ENCODE measurements around the gene POU5F1. TPM values are rescaled to one million over a fixed set of nuclear protein-coding genes. Genes with fewer than 3 reads are reported as not detected.

Gene POU5F1
- total RNA-seq, 1 experiment from 2014 or later = 1.1 TPM

DNA sequence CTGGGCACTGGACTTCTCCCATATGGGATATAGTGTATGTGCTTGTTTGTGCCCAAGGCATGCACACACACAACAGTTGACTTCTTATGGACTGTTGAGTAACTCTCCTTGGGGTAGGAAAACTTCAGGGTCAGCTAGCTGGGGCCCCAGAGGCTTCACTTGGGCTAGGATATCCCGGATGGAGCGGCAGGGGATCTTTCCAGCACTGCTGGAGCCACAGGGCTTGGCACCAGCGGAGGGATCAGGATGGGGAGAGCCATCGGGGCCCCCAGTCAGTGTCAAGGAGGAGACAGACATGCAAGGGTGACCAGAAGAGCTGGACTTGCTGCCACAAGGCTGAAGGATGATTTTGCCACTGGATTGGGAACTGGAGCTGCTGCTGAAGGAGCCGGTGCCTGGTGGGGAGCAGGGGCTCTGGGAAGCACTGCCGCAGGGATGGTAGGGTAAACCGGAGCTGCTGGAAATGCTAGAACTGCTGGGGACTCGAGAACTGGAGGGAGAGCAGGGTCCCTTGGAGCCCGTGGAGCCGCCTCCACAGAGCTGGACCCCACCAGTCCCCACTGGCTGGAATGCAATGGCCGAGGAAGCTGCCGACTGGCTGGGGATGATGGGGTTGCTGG is 54.4 kb downstream of the POU5F1 start:
- POLR2A ChIA-PET = no interaction called here
- H3K36me3 ChIP-seq (ENCODE audit: control insufficient read depth, insufficient read depth, low read length) = no peaks in the 10 kb centered on the region
- no peak overlapping the region for H3K27ac ChIP-seq (ENCODE audit: low read length)
- TF ChIP-seq, protein P1, sequence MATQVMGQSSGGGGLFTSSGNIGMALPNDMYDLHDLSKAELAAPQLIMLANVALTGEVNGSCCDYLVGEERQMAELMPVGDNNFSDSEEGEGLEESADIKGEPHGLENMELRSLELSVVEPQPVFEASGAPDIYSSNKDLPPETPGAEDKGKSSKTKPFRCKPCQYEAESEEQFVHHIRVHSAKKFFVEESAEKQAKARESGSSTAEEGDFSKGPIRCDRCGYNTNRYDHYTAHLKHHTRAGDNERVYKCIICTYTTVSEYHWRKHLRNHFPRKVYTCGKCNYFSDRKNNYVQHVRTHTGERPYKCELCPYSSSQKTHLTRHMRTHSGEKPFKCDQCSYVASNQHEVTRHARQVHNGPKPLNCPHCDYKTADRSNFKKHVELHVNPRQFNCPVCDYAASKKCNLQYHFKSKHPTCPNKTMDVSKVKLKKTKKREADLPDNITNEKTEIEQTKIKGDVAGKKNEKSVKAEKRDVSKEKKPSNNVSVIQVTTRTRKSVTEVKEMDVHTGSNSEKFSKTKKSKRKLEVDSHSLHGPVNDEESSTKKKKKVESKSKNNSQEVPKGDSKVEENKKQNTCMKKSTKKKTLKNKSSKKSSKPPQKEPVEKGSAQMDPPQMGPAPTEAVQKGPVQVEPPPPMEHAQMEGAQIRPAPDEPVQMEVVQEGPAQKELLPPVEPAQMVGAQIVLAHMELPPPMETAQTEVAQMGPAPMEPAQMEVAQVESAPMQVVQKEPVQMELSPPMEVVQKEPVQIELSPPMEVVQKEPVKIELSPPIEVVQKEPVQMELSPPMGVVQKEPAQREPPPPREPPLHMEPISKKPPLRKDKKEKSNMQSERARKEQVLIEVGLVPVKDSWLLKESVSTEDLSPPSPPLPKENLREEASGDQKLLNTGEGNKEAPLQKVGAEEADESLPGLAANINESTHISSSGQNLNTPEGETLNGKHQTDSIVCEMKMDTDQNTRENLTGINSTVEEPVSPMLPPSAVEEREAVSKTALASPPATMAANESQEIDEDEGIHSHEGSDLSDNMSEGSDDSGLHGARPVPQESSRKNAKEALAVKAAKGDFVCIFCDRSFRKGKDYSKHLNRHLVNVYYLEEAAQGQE (IDR thresholded peaks at IDR 0.05; ENCODE audit: insufficient read depth in 1 of 2, low read depth in 2 of 2, low read length in 1 of 2) = no peak
- TF ChIP-seq, protein P2, sequence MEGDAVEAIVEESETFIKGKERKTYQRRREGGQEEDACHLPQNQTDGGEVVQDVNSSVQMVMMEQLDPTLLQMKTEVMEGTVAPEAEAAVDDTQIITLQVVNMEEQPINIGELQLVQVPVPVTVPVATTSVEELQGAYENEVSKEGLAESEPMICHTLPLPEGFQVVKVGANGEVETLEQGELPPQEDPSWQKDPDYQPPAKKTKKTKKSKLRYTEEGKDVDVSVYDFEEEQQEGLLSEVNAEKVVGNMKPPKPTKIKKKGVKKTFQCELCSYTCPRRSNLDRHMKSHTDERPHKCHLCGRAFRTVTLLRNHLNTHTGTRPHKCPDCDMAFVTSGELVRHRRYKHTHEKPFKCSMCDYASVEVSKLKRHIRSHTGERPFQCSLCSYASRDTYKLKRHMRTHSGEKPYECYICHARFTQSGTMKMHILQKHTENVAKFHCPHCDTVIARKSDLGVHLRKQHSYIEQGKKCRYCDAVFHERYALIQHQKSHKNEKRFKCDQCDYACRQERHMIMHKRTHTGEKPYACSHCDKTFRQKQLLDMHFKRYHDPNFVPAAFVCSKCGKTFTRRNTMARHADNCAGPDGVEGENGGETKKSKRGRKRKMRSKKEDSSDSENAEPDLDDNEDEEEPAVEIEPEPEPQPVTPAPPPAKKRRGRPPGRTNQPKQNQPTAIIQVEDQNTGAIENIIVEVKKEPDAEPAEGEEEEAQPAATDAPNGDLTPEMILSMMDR (IDR thresholded peaks at IDR 0.05) = no peak
- TF ChIP-seq POLR2AphosphoS5 (IDR thresholded peaks at IDR 0.05; ENCODE audit: low read depth, low read length) (no peak), TCF7L2 (IDR thresholded peaks at IDR 0.05; ENCODE audit: low read depth, low read length) (no peak), SIN3A (IDR thresholded peaks at IDR 0.05; ENCODE audit: borderline replicate concordance, insufficient read depth, low read depth, low read length) (no peak)
- no peaks in the 10 kb centered on the region for H3K9me3 ChIP-seq (ENCODE audit: control insufficient read depth, insufficient read depth, low read depth, low read length)
- H3K27me3 ChIP-seq (ENCODE audit: control insufficient read depth, insufficient read depth, low read length) = no peaks in the 10 kb centered on the region
- peaks cover 19% of the 10 kb centered on the region for H3K4me1 ChIP-seq (ENCODE audit: control insufficient read depth, insufficient read depth, low read length)
- TSS peak; percentile 79 for BruUV-seq (replicated peaks)
- H3K4me3 ChIP-seq (ENCODE audit: low read depth in 2 of 2, low read length in 2 of 2) = no peak overlapping the region
- intact Hi-C loops (cut with micrococcal nuclease; ENCODE audit: unreplicated experiment) = no loop called here
- ATAC-seq (no peak), DNase-seq (ENCODE audit: low read depth, low spot score) (no peak)
- CTCF ChIA-PET = interaction anchor here (1.1 to 1.5 kb wide), 2 partner anchors 13 to 29 kb away, joined by 4 to 5 read pairs; no protein-coding TSS in a partner anchor
- in situ Hi-C loops (cut with HindIII; ENCODE audit: low pct_unique_long_range_greater_than_20kb, low sequenced_read_pairs) = no loop called here

DNA sequence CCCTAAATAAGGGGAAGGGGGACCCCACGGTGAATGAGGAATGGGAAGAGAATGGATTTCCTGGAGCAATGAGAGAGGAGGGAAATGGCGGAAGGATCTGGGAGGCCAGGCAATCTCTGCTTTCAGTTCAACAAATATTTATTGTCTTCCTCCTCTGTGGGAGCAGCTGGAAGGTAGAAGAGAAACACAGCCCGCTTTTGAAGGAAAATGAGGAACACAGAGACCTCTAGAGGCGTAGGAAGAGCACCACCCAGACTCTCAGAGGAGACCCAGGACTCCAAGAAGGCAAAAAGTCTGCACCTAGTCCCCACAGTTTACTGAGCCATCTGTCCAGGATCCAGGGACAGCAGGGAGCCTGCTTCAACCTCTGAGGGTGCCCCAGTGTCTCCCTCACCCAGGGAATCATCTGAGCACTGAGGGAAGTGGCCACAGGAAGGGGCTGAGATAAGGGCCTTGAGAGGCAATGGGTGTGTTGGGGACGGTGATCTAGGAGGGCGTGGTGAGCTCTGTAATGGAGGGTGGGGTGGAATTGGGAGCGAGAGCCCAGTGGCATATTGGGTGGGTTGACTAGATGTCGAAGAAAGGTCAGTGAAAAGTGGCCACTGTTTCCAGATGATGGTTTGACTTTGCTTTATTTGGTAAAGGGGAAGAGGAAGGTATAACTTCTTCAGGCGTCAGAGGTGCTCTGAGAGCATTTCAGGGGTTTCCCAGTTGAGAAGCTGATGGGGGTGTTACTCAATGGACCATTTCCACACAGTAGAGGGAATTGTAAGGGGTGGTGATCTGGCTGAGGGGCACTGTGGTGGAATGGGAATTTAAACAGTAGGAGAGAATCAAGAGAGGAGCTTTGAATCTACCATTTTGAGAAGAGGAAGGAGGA is 55.3 kb downstream of the POU5F1 start:
- intact Hi-C loops (cut with micrococcal nuclease; ENCODE audit: unreplicated experiment) = no loop called here
- peak overlapping the region; percentile 9 to 45; a peak in 3 of 4 replicates for H3K4me3 ChIP-seq (ENCODE audit: low read depth in 2 of 2, low read length in 2 of 2)
- H3K9me3 ChIP-seq (ENCODE audit: control insufficient read depth, insufficient read depth, low read depth, low read length) = no peaks in the 10 kb centered on the region
- in situ Hi-C loops (cut with HindIII; ENCODE audit: low pct_unique_long_range_greater_than_20kb, low sequenced_read_pairs) = no loop called here
- BruUV-seq (replicated peaks) = no TSS peak
- no peak for DNase-seq (ENCODE audit: low read depth, low spot score)
- H3K27me3 ChIP-seq (ENCODE audit: control insufficient read depth, insufficient read depth, low read length) = no peaks in the 10 kb centered on the region; the same call in 1 of the 2 replicates
- ATAC-seq = peak; percentile 60
- ChIA-PET POLR2A (interaction anchor here (0.7 kb wide), 1 partner anchor 395 kb away, joined by 3 read pairs; the partner anchor contains the start of gene TUBB), CTCF (interaction anchor here (1.5 kb wide), 1 partner anchor 28 kb away, joined by 5 read pairs; no protein-coding TSS in a partner anchor)
- peaks cover 22% of the 10 kb centered on the region for H3K4me1 ChIP-seq (ENCODE audit: control insufficient read depth, insufficient read depth, low read length)
- H3K27ac ChIP-seq (ENCODE audit: low read length) = peak overlapping the region; percentile 67
- H3K36me3 ChIP-seq (ENCODE audit: control insufficient read depth, insufficient read depth, low read length) = no peaks in the 10 kb centered on the region
- no peak for TF ChIP-seq TCF7L2 (IDR thresholded peaks at IDR 0.05; ENCODE audit: low read depth, low read length)

Data from Panc1 (cell line).